Endothelial cell of umbilical vein (primary cell): ENCODE results near the gene GFOD1.

Experiments
- CTCF ChIP-seq, 2 donors: IDR thresholded peaks; 1 replicate in 1 of 2; 2 replicates in 1 of 2; pipeline ENCODE4 v1.5.1; 2011; ENCODE audit warnings: low read length in 2 of 2, mild to moderate bottlenecking in 2 of 2, moderate library complexity in 2 of 2, control low read depth in 1 of 2, inconsistent platforms in 1 of 2, low read depth in 1 of 2; ENCODE audit not compliant: insufficient read depth in 1 of 2; ENCODE audit errors: extremely low read depth in 1 of 2
- EZH2 ChIP-seq: IDR thresholded peaks from 2 replicates; pipeline ENCODE4 v1.6.1; 2012; ENCODE audit warnings: borderline replicate concordance, low read depth, mild to moderate bottlenecking, moderate library complexity, low read length, inconsistent platforms; ENCODE audit not compliant: severe bottlenecking
- GATA2 ChIP-seq: IDR thresholded peaks from 2 replicates; pipeline ENCODE4 v1.7.0; 2011; ENCODE audit warnings: low read depth, mild to moderate bottlenecking, moderate library complexity, mixed read lengths, low read length; ENCODE audit not compliant: insufficient read length, insufficient read depth
- JUN ChIP-seq: IDR thresholded peaks from 2 replicates; pipeline ENCODE4 v1.6.1; 2011; ENCODE audit warnings: borderline replicate concordance, low read depth; ENCODE audit not compliant: insufficient read length, insufficient read depth
- MAX ChIP-seq: IDR thresholded peaks from 2 replicates; pipeline ENCODE4 v1.6.1; 2011; ENCODE audit not compliant: insufficient read depth, insufficient read length
- MYC ChIP-seq: IDR thresholded peaks from one replicate; pipeline ENCODE4 v1.6.1; 2011; ENCODE audit warnings: mild to moderate bottlenecking, low read depth, low read length
- POLR2A ChIP-seq: IDR thresholded peaks from 2 replicates; pipeline ENCODE4 v1.6.1; 2012; ENCODE audit warnings: low read depth, mild to moderate bottlenecking, control low read depth, low read length
- POLR2AphosphoS5 ChIP-seq: IDR thresholded peaks from 2 replicates; pipeline ENCODE4 v1.6.1; 2012; ENCODE audit warnings: low read depth, mild to moderate bottlenecking, control low read depth, low read length, moderate library complexity; ENCODE audit not compliant: insufficient read depth

- TF ChIP-seq CTCF (IDR thresholded peaks at IDR 0.05; ENCODE audit: extremely low read depth in 1 of 2, insufficient read depth in 1 of 2, low read depth in 1 of 2, low read length in 2 of 2) (no peak), POLR2AphosphoS5 (no peak), MAX (no peak), MYC (no peak), POLR2A (no peak), EZH2 (no peak), JUN (no peak), GATA2 (no peak)
Measured at GRCh38 chr6:13488896-13489237, 1.5 kb upstream of the GFOD1 start.
